Activated naive CD4-positive, alpha-beta T cell (primary cell): ENCODE data around the gene DHX9.

Experiments
- DNase-seq, 4 experiments: peaks; one replicate each; lab custom pipeline; 2025; lab: John Stamatoyannopoulos, UW

Gene DHX9

GRCh38 chr1:182841368-182841988, 2.3 kb downstream of the DHX9 start:
- DNase-seq: no peak

- no peak for DNase-seq
Measured at GRCh38 chr1:182842265-182842664, 3.1 kb downstream of the DHX9 start.

GRCh38 chr1:182845379-182845778, 6.2 kb downstream of the DHX9 start:
- no peak for DNase-seq

- DNase-seq: no peak
Measured at GRCh38 chr1:182845894-182846293, 6.7 kb downstream of the DHX9 start.

GRCh38 chr1:182847105-182847504, 8.0 kb downstream of the DHX9 start:
- DNase-seq: no peak

GRCh38 chr1:182848736-182849135, 9.6 kb downstream of the DHX9 start:
- no peak for DNase-seq

GRCh38 chr1:182850319-182850718, 11.2 kb downstream of the DHX9 start:
- no peak for DNase-seq

GRCh38 chr1:182851825-182852224, 12.7 kb downstream of the DHX9 start:
- no peak for DNase-seq

GRCh38 chr1:182855911-182856310, 16.8 kb downstream of the DHX9 start:
- no peak for DNase-seq

GRCh38 chr1:182857212-182857611, 18.1 kb downstream of the DHX9 start:
- DNase-seq: no peak

GRCh38 chr1:182860658-182861057, 21.5 kb downstream of the DHX9 start:
- DNase-seq: no peak

- no peak for DNase-seq
Measured at GRCh38 chr1:182861994-182862393, 22.8 kb downstream of the DHX9 start.

- no peak for DNase-seq
Measured at GRCh38 chr1:182862827-182863226, 23.7 kb downstream of the DHX9 start.

- no peak for DNase-seq
Measured at GRCh38 chr1:182863940-182864339, 24.8 kb downstream of the DHX9 start.

- no peak for DNase-seq
Measured at GRCh38 chr1:182867861-182868260, 28.7 kb downstream of the DHX9 start.

GRCh38 chr1:182869241-182869666, 30.1 kb downstream of the DHX9 start:
- no peak for DNase-seq

- DNase-seq: no peak
Measured at GRCh38 chr1:182872881-182873280, 33.7 kb downstream of the DHX9 start.

GRCh38 chr1:182875889-182876288, 36.7 kb downstream of the DHX9 start:
- DNase-seq: no peak

GRCh38 chr1:182877331-182877730, 38.2 kb downstream of the DHX9 start:
- no peak for DNase-seq

- no peak for DNase-seq
Measured at GRCh38 chr1:182877842-182878241, 38.7 kb downstream of the DHX9 start.

- no peak for DNase-seq
Measured at GRCh38 chr1:182884872-182885271, 45.7 kb downstream of the DHX9 start.

GRCh38 chr1:182885591-182885990, 46.4 kb downstream of the DHX9 start:
- DNase-seq: no peak

GRCh38 chr1:182886985-182887384, 47.8 kb downstream of the DHX9 start:
- DNase-seq: no peak

- no peak for DNase-seq
Measured at GRCh38 chr1:182888736-182889531, 49.8 kb downstream of the DHX9 start.
